ENCODE measurements around the gene SCAMP5. TPM values are rescaled to one million over a fixed set of nuclear protein-coding genes. Genes with fewer than 3 reads are reported as not detected.

The SCAMP5 gene
- total RNA-seq, 1 experiment from 2014 or later = 10.7 TPM

- H3K4me3 Mint-ChIP-seq (ENCODE audit: low read depth, unreplicated experiment) = no peak overlapping the region
- H3K27me3 Mint-ChIP-seq (ENCODE audit: unreplicated experiment) = peaks cover 30% of the 10 kb centered on the region
- H3K27ac Mint-ChIP-seq (ENCODE audit: unreplicated experiment) = no peak overlapping the region
- H3K9me3 Mint-ChIP-seq (ENCODE audit: low read depth, unreplicated experiment) = no peaks in the 10 kb centered on the region
- TF ChIP-seq CTCF (IDR thresholded peaks at IDR 0.05; ENCODE audit: unreplicated experiment) = no peak
- intact Hi-C loops (cut with micrococcal nuclease; ENCODE audit: unreplicated experiment) = no loop called here
- no peaks in the 10 kb centered on the region for H3K4me1 Mint-ChIP-seq (ENCODE audit: low read depth, unreplicated experiment)
- no peak for DNase-seq
- no TSS peak for BruUV-seq (replicated peaks)
- CTCF ChIA-PET = no interaction called here
- no peaks in the 10 kb centered on the region for H3K36me3 Mint-ChIP-seq (ENCODE audit: insufficient read depth, unreplicated experiment)
Observed at GRCh38 chr15:75008221-75008625, 12.9 kb downstream of the SCAMP5 start.

DNA sequence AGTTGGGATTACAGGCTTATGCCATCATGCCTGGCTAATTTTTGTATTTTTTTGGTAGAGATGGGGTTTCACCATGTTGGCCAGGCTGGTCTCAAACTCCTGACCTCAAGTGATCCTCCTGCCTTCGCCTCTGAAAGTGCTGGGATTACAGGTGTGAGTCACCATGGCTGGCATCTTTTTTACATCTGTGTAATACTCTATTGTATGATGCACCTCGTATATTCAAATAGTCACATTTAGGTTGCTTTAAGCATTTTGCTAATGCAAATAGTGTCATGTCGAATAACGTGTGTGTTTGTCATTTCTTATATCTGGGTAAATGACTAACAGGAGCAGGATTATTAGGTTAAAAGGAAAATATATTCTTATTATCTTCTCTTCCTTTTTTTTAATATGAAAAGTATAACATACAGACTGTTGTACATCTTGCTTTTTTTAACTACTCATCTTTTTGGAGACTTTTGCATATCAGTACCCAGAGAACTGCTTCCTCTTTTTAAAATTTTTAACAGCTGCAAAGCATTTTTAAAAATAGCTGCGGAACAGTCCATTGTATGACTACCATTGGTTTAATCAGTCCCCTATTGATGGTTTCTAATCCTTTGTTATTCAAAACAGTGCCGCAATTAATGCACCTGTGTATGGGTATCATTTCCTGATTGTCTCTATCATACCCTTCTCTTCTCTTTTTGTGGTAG lies 13.4 kb downstream of the SCAMP5 start:
- H3K36me3 Mint-ChIP-seq (ENCODE audit: insufficient read depth, unreplicated experiment) = no peaks in the 10 kb centered on the region
- intact Hi-C loops (cut with micrococcal nuclease; ENCODE audit: unreplicated experiment) = no loop called here
- H3K4me1 Mint-ChIP-seq (ENCODE audit: low read depth, unreplicated experiment) = no peaks in the 10 kb centered on the region
- H3K27me3 Mint-ChIP-seq (ENCODE audit: unreplicated experiment) = peaks cover 30% of the 10 kb centered on the region
- CTCF ChIA-PET = no interaction called here
- no TSS peak for BruUV-seq (replicated peaks)
- H3K4me3 Mint-ChIP-seq (ENCODE audit: low read depth, unreplicated experiment) = no peak overlapping the region
- no peak for DNase-seq
- no peak for TF ChIP-seq CTCF (IDR thresholded peaks at IDR 0.05; ENCODE audit: unreplicated experiment)
- no peaks in the 10 kb centered on the region for H3K9me3 Mint-ChIP-seq (ENCODE audit: low read depth, unreplicated experiment)
- H3K27ac Mint-ChIP-seq (ENCODE audit: unreplicated experiment) = no peak overlapping the region

- no peaks in the 10 kb centered on the region for H3K36me3 Mint-ChIP-seq (ENCODE audit: insufficient read depth, unreplicated experiment)
- intact Hi-C loops (cut with micrococcal nuclease; ENCODE audit: unreplicated experiment) = loop anchor here (5.0 kb wide), 1 partner anchor 516 kb away; no protein-coding TSS in a partner anchor
- no peak overlapping the region for H3K27ac Mint-ChIP-seq (ENCODE audit: unreplicated experiment)
- no peak for TF ChIP-seq CTCF (IDR thresholded peaks at IDR 0.05; ENCODE audit: unreplicated experiment)
- CTCF ChIA-PET = no interaction called here
- BruUV-seq (replicated peaks) = no TSS peak
- H3K4me1 Mint-ChIP-seq (ENCODE audit: low read depth, unreplicated experiment) = no peaks in the 10 kb centered on the region
- no peak overlapping the region for H3K4me3 Mint-ChIP-seq (ENCODE audit: low read depth, unreplicated experiment)
- no peaks in the 10 kb centered on the region for H3K9me3 Mint-ChIP-seq (ENCODE audit: low read depth, unreplicated experiment)
- no peak for DNase-seq
- peaks cover 10% of the 10 kb centered on the region for H3K27me3 Mint-ChIP-seq (ENCODE audit: unreplicated experiment)
Observed at GRCh38 chr15:75016431-75016830, 21.1 kb downstream of the SCAMP5 start.

DNA sequence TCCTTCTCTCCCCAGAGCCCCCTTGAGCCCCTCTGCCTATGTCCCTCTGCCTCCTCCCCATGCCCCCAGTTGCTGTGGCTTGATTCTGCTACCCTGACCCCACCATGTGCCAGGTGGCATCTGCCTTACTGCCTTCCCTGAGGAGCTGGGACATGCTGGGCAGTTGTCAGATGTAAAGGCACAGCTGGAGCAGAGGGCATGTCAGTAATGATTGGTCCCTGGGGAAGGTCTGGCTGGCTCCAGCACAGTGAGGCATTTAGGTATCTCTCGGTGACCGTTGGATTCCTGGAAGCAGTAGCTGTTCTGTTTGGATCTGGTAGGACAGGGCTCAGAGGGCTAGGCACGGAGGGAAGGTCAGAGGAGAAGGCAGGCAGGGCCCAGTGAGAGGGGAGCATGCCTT lies 24.6 kb downstream of the SCAMP5 start:
- H3K9me3 Mint-ChIP-seq (ENCODE audit: low read depth, unreplicated experiment) = no peaks in the 10 kb centered on the region
- CTCF ChIA-PET = interaction anchor here (0.6 to 0.7 kb wide), 2 partner anchors 25 to 64 kb away, joined by 3 read pairs; partner anchors contain the start of gene SCAMP5
- H3K27ac Mint-ChIP-seq (ENCODE audit: unreplicated experiment) = no peak overlapping the region
- H3K27me3 Mint-ChIP-seq (ENCODE audit: unreplicated experiment) = no peaks in the 10 kb centered on the region
- no TSS peak for BruUV-seq (replicated peaks)
- TF ChIP-seq CTCF (IDR thresholded peaks at IDR 0.05; ENCODE audit: unreplicated experiment) = no peak
- peaks cover 11% of the 10 kb centered on the region for H3K4me1 Mint-ChIP-seq (ENCODE audit: low read depth, unreplicated experiment)
- no peak for DNase-seq
- H3K4me3 Mint-ChIP-seq (ENCODE audit: low read depth, unreplicated experiment) = no peak overlapping the region
- intact Hi-C loops (cut with micrococcal nuclease; ENCODE audit: unreplicated experiment) = loop anchor here (5.0 kb wide), 1 partner anchor 512 kb away; no protein-coding TSS in a partner anchor
- H3K36me3 Mint-ChIP-seq (ENCODE audit: insufficient read depth, unreplicated experiment) = peaks cover 18% of the 10 kb centered on the region
